Measurements from ENCODE around the gene GSK3A.

GSK3A gene

GRCh38 chr19:42284591-42285341 is 42.4 kb upstream of the GSK3A start:
- no peak for TF ChIP-seq GATA2 (IDR thresholded peaks at IDR 0.05; ENCODE audit: low read depth, low read length)
- no peak for TF ChIP-seq GATA3 (IDR thresholded peaks at IDR 0.05; ENCODE audit: low read depth, low read length)

- TF ChIP-seq GATA2 (IDR thresholded peaks at IDR 0.05; ENCODE audit: low read depth, low read length), result no peak
- no peak for TF ChIP-seq GATA3 (IDR thresholded peaks at IDR 0.05; ENCODE audit: low read depth, low read length)
Measured at GRCh38 chr19:42284066-42284501, 41.7 kb upstream of the GSK3A start.

GRCh38 chr19:42283188-42284065 is 41.0 kb upstream of the GSK3A start:
- TF ChIP-seq GATA2 (IDR thresholded peaks at IDR 0.05; ENCODE audit: low read depth, low read length) (no peak), GATA3 (IDR thresholded peaks at IDR 0.05; ENCODE audit: low read depth, low read length) (no peak)

- TF ChIP-seq GATA2 (IDR thresholded peaks at IDR 0.05; ENCODE audit: low read depth, low read length) (no peak), GATA3 (IDR thresholded peaks at IDR 0.05; ENCODE audit: low read depth, low read length) (no peak)
Measured at GRCh38 chr19:42282819-42283187, 40.4 kb upstream of the GSK3A start.

- TF ChIP-seq GATA3 (IDR thresholded peaks at IDR 0.05; ENCODE audit: low read depth, low read length) (no peak), GATA2 (IDR thresholded peaks at IDR 0.05; ENCODE audit: low read depth, low read length) (no peak)
Measured at GRCh38 chr19:42281827-42282762, 39.7 kb upstream of the GSK3A start.

- TF ChIP-seq GATA2 (IDR thresholded peaks at IDR 0.05; ENCODE audit: low read depth, low read length) (no peak), GATA3 (IDR thresholded peaks at IDR 0.05; ENCODE audit: low read depth, low read length) (no peak)
Measured at GRCh38 chr19:42281146-42281826, 38.9 kb upstream of the GSK3A start.

- TF ChIP-seq GATA3 (IDR thresholded peaks at IDR 0.05; ENCODE audit: low read depth, low read length) (no peak), GATA2 (IDR thresholded peaks at IDR 0.05; ENCODE audit: low read depth, low read length) (no peak)
Measured at GRCh38 chr19:42280815-42281145, 38.4 kb upstream of the GSK3A start.

GRCh38 chr19:42279902-42280814 is 37.8 kb upstream of the GSK3A start:
- no peak for TF ChIP-seq GATA3 (IDR thresholded peaks at IDR 0.05; ENCODE audit: low read depth, low read length)
- peak; percentile 65 for TF ChIP-seq GATA2 (IDR thresholded peaks at IDR 0.05; ENCODE audit: low read depth, low read length)

GRCh38 chr19:42279155-42279901 is 36.9 kb upstream of the GSK3A start:
- no peak for TF ChIP-seq GATA3 (IDR thresholded peaks at IDR 0.05; ENCODE audit: low read depth, low read length)
- no peak for TF ChIP-seq GATA2 (IDR thresholded peaks at IDR 0.05; ENCODE audit: low read depth, low read length)

GRCh38 chr19:42278452-42279154 is 36.2 kb upstream of the GSK3A start:
- TF ChIP-seq GATA3 (IDR thresholded peaks at IDR 0.05; ENCODE audit: low read depth, low read length) (no peak), GATA2 (IDR thresholded peaks at IDR 0.05; ENCODE audit: low read depth, low read length) (no peak)

GRCh38 chr19:42277821-42278451 is 35.5 kb upstream of the GSK3A start:
- no peak for TF ChIP-seq GATA2 (IDR thresholded peaks at IDR 0.05; ENCODE audit: low read depth, low read length)
- TF ChIP-seq GATA3 (IDR thresholded peaks at IDR 0.05; ENCODE audit: low read depth, low read length), result no peak

All from SH-SY5Y (cell line).